Right ventricle myocardium superior (tissue), 1 donor: ENCODE results near the gene STAG1. TPM values are rescaled to one million over a fixed set of nuclear protein-coding genes. Genes with fewer than 3 reads are reported as not detected.
"Not testable (repeated sequence)": the region's sequence is repeated elsewhere in the genome, so short reads cannot be mapped to it uniquely, and the experiment has no call there.

ENCODE experiments used
- ATAC-seq: fragments of 200-7000 bp; cut with Tn5 transposase; one replicate; pipeline ENCODE4 v1.9.1; 2020; ENCODE audit warnings: mild to moderate bottlenecking; ENCODE audit not compliant: poor library complexity
- DNase-seq: peaks from one replicate; pipeline ENCODE4 v3.0.0-alpha.2; 2020
- intact Hi-C: fragments of 100-400 bp; cut with DNase I; formaldehyde crosslinking; loops from one replicate; pipeline ENCODE4 v1.11.2; 2022
- long read RNA-seq: library from polyadenylated mRNA; unstranded; transcript quantifications from one replicate; pipeline ENCODE4 v2.0.0, GENCODE V29; 2021
- total RNA-seq: library from RNA; stranded (reverse); fragmentation: NEBNext Ultra II Directional; extraction: Animal tissue kit (Norgen Biotek cat#: 25700); gene quantifications from one replicate; pipeline ENCODE4 v1.2.1, GENCODE V29; 2021
- donor health status: DM: no; HTN: yes; CAD: no; lungs with severe emphysema.

The STAG1 gene
- total RNA-seq = 21.1 TPM
- long read RNA-seq, full-length matches to known transcripts = 11 of 20 reads
- long read RNA-seq, partial matches to known transcripts = 4 of 20 reads
- long read RNA-seq, other reads (novel, unspliced or antisense) = 5 of 20 reads

- ATAC-seq (no peak), DNase-seq (no peak)
These were observed at the start of gene STAG1 for GRCh38 chr3:136752172-136752421. Gene STAG1 (minus strand): TSS chr3:136752378. CDS start chr3:136630898, 121,480 bp downstream.

GRCh38 chr3:136801146-136801545, 49.0 kb upstream of the STAG1 start:
- ATAC-seq, intact Hi-C loops, DNase-seq: not testable (repeated sequence)

More at GRCh38 chr3:136752172-136752421, at the start of gene STAG1:
- intact Hi-C loops = loop anchor here (5.0 to 10.0 kb wide), 5 partner anchors 110 to 677 kb away; partner anchors contain the start of genes MSL2, NCK1 and PCCB

- ATAC-seq (no peak), DNase-seq (no peak)
- intact Hi-C loops = no loop called here
These were observed 40.6 kb upstream of the STAG1 start for GRCh38 chr3:136792556-136793330.

GRCh38 chr3:136790786-136791185, 38.6 kb upstream of the STAG1 start:
- ATAC-seq = no peak
- no peak for DNase-seq
- intact Hi-C loops = no loop called here

GRCh38 chr3:136789976-136790375, 37.8 kb upstream of the STAG1 start:
- ATAC-seq (no peak), DNase-seq (no peak)
- intact Hi-C loops = no loop called here

- DNase-seq = no peak
- no peak for ATAC-seq
- intact Hi-C loops = no loop called here
These were observed 36.0 kb upstream of the STAG1 start for GRCh38 chr3:136788154-136788553.

GRCh38 chr3:136787349-136787748, 35.2 kb upstream of the STAG1 start:
- DNase-seq (no peak), ATAC-seq (peak; percentile 66)
- intact Hi-C loops = no loop called here

GRCh38 chr3:136783708-136784191, 31.6 kb upstream of the STAG1 start:
- intact Hi-C loops = no loop called here
- DNase-seq (no peak), ATAC-seq (no peak)

- DNase-seq (no peak), ATAC-seq (no peak)
- intact Hi-C loops = no loop called here
These were observed 28.6 kb upstream of the STAG1 start for GRCh38 chr3:136780741-136781140.

GRCh38 chr3:136778865-136779264, 26.7 kb upstream of the STAG1 start:
- intact Hi-C loops = no loop called here
- ATAC-seq = no peak
- DNase-seq = no peak

GRCh38 chr3:136772709-136773108, 20.5 kb upstream of the STAG1 start:
- no peak for ATAC-seq
- no peak for DNase-seq
- intact Hi-C loops = no loop called here

- peak; percentile 67 for DNase-seq
- intact Hi-C loops = loop anchor here (10.0 kb wide), 2 partner anchors 564 to 684 kb away; partner anchors contain the start of gene MSL2
- peak; percentile 42 for ATAC-seq
These were observed 6.3 kb upstream of the STAG1 start for GRCh38 chr3:136758160-136759102.

GRCh38 chr3:136755192-136755591, 3.0 kb upstream of the STAG1 start:
- intact Hi-C loops = loop anchor here (10.0 kb wide), 2 partner anchors 560 to 680 kb away; partner anchors contain the start of gene MSL2
- DNase-seq (no peak), ATAC-seq (no peak)

- DNase-seq (no peak), ATAC-seq (no peak)
- intact Hi-C loops = loop anchor here (5.0 to 10.0 kb wide), 5 partner anchors 109 to 679 kb away; partner anchors contain the start of genes MSL2, NCK1 and PCCB
These were observed 1.3 kb upstream of the STAG1 start for GRCh38 chr3:136753326-136753939.

GRCh38 chr3:136752422-136753325, 496 bp upstream of the STAG1 start:
- ATAC-seq = peak; percentile 96
- DNase-seq = peak; percentile 100
- intact Hi-C loops = loop anchor here (5.0 to 10.0 kb wide), 5 partner anchors 110 to 678 kb away; partner anchors contain the start of genes MSL2, NCK1 and PCCB

GRCh38 chr3:136751316-136752171, 634 bp downstream of the STAG1 start:
- intact Hi-C loops = loop anchor here (5.0 to 10.0 kb wide), 5 partner anchors 111 to 677 kb away; partner anchors contain the start of genes MSL2, NCK1 and PCCB
- DNase-seq (peak; percentile 86), ATAC-seq (peak; percentile 58)
